ENCODE data around the gene DEPDC5. TPM values are rescaled to one million over a fixed set of nuclear protein-coding genes. Genes with fewer than 3 reads are reported as not detected.
"Not testable (repeated sequence)": the region's sequence is repeated elsewhere in the genome, so short reads cannot be mapped to it uniquely, and the experiment has no call there.

DEPDC5 gene
- total and polyA plus RNA-seq, 12 donors: 14.4 to 35.9 (median 23.1) TPM

DNA sequence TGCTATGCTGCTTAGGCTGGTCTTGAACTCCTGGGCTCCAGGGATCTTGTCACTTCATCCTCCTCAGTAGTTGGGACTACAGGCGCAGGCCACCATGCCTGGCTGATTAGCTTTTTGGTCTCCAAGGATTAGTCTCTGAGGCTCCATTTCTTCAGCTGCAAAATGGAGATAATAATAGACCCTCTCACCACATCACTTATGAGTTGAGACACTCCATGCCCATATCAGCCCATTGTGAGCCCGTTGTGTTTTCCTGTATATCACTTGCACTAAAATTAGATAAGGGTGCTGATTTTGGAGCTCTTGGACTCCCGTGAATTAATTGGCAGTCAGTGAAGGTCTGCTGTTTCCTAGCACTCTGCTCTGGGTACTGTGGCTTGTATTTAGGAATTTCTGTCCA is 36.0 kb downstream of the DEPDC5 start:
- WGBS, 4 donors: 72 to 89% (median 82%) methylated on average over 3 of the region's 3 CpGs

GRCh38 chr22:31790240-31790639 is 36.4 kb downstream of the DEPDC5 start:
- TF ChIP-seq POLR2A (IDR thresholded peaks at IDR 0.05) (no peak), CTCF (IDR thresholded peaks at IDR 0.05) (no peak)
- Histone ChIP-seq H3K9me3 (replicated peaks in 1 of 3) (no peaks in the 10 kb centered on the region), H3K27ac (no peak overlapping the region), H3K36me3 (replicated peaks in 1 of 2) (peaks cover 0 to 31% of the 10 kb centered on the region in 2 donors), H3K4me1 (replicated peaks in 1 of 2) (no peaks in the 10 kb centered on the region), H3K4me3 (no peak overlapping the region), H3K27me3 (no peaks in the 10 kb centered on the region)
- DNase-seq: no peak
- 87 to 100% (median 93%) methylated on average over 2 of the region's 2 CpGs for WGBS, 4 donors
- intact Hi-C loops (cut with DNase I): no loop called here

More for the DNA sequence above, 36.0 kb downstream of the DEPDC5 start:
- intact Hi-C loops (cut with DNase I): no loop called here
- H3K9me3 ChIP-seq (replicated peaks in 1 of 3): no peaks in the 10 kb centered on the region
- peaks cover 0 to 36% of the 10 kb centered on the region in 2 donors for H3K36me3 ChIP-seq (replicated peaks in 1 of 2)
- no peak overlapping the region for H3K4me3 ChIP-seq
- TF ChIP-seq POLR2A (IDR thresholded peaks at IDR 0.05): no peak
- no peak for TF ChIP-seq CTCF (IDR thresholded peaks at IDR 0.05)
- no peak overlapping the region for H3K27ac ChIP-seq
- H3K27me3 ChIP-seq: no peaks in the 10 kb centered on the region
- no peaks in the 10 kb centered on the region for H3K4me1 ChIP-seq (replicated peaks in 1 of 2)
- no peak for DNase-seq

- DNase-seq; intact Hi-C loops (cut with DNase I); H3K4me3 ChIP-seq; H3K4me1 ChIP-seq (replicated peaks in 1 of 2); H3K27ac ChIP-seq; H3K27me3 ChIP-seq; H3K9me3 ChIP-seq (replicated peaks in 1 of 3): not testable (repeated sequence)
- 84 to 85% (median 85%) methylated on average over 8 of the region's 8 CpGs for WGBS, 4 donors
- peaks cover 0 to 73% of the 10 kb centered on the region in 2 donors for H3K36me3 ChIP-seq (replicated peaks in 1 of 2)
These were observed 45.5 kb downstream of the DEPDC5 start for GRCh38 chr22:31799358-31799757.

DNA sequence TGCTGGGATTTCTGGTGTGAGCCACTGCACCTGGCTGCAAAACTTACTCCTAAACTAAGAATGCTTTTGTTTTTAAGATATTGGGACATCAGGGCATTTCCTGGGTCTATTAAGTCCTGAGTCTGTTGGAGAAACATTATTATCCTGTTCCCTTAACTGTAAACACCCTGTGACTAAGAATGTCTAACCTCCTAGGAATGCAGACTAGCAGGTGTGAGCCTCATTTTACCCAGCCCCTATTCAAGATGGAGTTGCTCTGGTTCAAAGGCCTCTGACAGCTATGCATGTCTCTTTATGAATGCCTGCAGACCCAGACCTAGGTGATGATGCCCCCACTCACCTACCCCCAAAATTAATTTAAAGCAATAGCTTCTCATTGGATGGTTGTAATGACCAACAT is 46.2 kb downstream of the DEPDC5 start:
- H3K27me3 ChIP-seq: no peaks in the 10 kb centered on the region
- H3K4me3 ChIP-seq: no peak overlapping the region
- H3K36me3 ChIP-seq (replicated peaks in 1 of 2): peaks cover 0 to 80% of the 10 kb centered on the region in 2 donors
- DNase-seq: no peak
- intact Hi-C loops (cut with DNase I): loop anchor here in 1 of 2 donors (10.0 kb wide), 1 partner anchor 695 kb away; no protein-coding TSS in a partner anchor
- no peaks in the 10 kb centered on the region for H3K9me3 ChIP-seq (replicated peaks in 1 of 3)
- H3K27ac ChIP-seq: no peak overlapping the region
- TF ChIP-seq CTCF (IDR thresholded peaks at IDR 0.05): no peak
- no peak for TF ChIP-seq POLR2A (IDR thresholded peaks at IDR 0.05)
- H3K4me1 ChIP-seq (replicated peaks in 1 of 2): no peaks in the 10 kb centered on the region

DNA sequence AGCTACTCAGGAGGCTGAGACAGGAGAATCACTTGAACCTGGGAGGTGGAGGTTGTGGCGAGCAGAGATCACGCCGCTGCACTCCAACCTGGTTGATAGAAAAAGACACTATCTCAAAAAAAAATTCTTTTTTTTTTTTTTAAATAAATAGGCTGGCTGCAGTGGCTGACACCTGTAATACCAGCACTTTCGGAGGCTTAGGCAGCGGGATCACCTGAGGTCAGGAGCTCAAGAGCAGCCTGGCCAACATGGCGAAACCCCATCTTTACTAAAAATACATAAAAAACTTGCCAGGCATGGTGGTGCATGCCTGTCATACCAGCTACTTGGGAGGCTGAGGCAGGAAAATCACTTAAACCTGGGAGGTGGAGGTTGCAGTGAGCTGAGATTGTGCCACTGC is 47.0 kb downstream of the DEPDC5 start:
- intact Hi-C loops (cut with DNase I): loop anchor here in 1 of 2 donors (10.0 kb wide), 1 partner anchor 694 kb away; no protein-coding TSS in a partner anchor
- WGBS, 4 donors: 97 to 100% (median 98%) methylated on average over 6 of the region's 6 CpGs
- not testable (repeated sequence) for H3K9me3 ChIP-seq (replicated peaks in 1 of 3); H3K27ac ChIP-seq; DNase-seq; H3K4me3 ChIP-seq; H3K4me1 ChIP-seq (replicated peaks in 1 of 2); H3K27me3 ChIP-seq
- peaks cover 0 to 88% of the 10 kb centered on the region in 2 donors for H3K36me3 ChIP-seq (replicated peaks in 1 of 2)
